Fibroblast of skin of left quadriceps (primary cell): Measurements from ENCODE around the gene DLL1.
"Not testable (repeated sequence)": the region's sequence is repeated elsewhere in the genome, so short reads cannot be mapped to it uniquely, and the experiment has no call there.

ENCODE experiments used
- DNase-seq, 2 experiments: peaks; one replicate each; pipeline ENCODE4 v3.0.0-alpha.2; 2013; ENCODE audit warnings: low read depth in 2 of 2

DLL1 gene, protein sequence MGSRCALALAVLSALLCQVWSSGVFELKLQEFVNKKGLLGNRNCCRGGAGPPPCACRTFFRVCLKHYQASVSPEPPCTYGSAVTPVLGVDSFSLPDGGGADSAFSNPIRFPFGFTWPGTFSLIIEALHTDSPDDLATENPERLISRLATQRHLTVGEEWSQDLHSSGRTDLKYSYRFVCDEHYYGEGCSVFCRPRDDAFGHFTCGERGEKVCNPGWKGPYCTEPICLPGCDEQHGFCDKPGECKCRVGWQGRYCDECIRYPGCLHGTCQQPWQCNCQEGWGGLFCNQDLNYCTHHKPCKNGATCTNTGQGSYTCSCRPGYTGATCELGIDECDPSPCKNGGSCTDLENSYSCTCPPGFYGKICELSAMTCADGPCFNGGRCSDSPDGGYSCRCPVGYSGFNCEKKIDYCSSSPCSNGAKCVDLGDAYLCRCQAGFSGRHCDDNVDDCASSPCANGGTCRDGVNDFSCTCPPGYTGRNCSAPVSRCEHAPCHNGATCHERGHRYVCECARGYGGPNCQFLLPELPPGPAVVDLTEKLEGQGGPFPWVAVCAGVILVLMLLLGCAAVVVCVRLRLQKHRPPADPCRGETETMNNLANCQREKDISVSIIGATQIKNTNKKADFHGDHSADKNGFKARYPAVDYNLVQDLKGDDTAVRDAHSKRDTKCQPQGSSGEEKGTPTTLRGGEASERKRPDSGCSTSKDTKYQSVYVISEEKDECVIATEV

GRCh38 chr6:170290296-170291128 is at the start of gene DLL1:
Gene DLL1, minus strand, starts transcription at chr6:170291078. Its CDS starts 939 bp downstream, at chr6:170290139.
- DNase-seq: no peak

- not testable (repeated sequence) for DNase-seq
These were observed 44.3 kb upstream of the DLL1 start for GRCh38 chr6:170335199-170335598.

DNA sequence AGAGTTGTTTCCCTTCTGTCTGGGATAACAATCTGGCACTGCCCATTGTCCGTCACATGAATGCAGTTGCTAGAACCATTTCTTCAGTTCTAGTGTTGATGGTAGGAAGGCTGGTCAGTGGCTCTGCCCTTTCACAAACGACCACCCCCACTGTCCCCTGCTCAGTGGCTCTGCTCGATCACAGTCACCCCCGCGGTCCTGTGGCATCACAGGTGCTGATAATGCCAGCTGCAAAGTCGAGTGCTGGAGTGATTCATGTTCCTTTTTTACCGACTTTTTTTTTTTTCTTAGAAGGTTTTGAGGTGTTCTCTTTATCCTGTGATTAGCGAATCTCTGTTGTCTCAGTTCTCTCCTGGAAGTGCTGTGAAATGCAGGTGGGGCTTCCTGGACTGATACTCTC is 38.4 kb upstream of the DLL1 start:
- DNase-seq: no peak

DNA sequence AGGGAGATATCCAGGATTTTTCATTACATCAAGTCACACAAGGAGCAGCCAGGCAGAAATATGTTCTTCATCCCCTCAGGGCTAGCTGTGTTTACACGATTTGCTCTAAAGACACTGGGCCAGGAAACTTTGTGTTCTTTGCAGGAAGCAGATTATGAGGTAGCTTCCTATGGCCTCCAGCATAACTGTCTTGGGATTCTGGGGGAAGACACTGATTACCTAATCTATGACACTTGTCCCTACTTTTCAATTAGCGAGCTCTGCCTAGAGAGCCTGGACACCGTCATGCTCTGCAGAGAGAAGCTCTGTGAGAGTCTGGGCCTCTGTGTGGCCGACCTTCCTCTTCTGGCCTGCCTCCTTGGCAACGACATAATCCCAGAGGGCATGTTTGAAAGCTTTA is 26.8 kb upstream of the DLL1 start:
- DNase-seq: no peak

GRCh38 chr6:170317076-170317475 is 26.2 kb upstream of the DLL1 start:
- no peak for DNase-seq

- DNase-seq: no peak
These were observed 25.2 kb upstream of the DLL1 start for GRCh38 chr6:170316071-170316470.

- no peak for DNase-seq
These were observed 24.1 kb upstream of the DLL1 start for GRCh38 chr6:170314983-170315382.

- DNase-seq: no peak
These were observed 22.9 kb upstream of the DLL1 start for GRCh38 chr6:170313716-170314295.

- DNase-seq: no peak
These were observed 22.0 kb upstream of the DLL1 start for GRCh38 chr6:170312876-170313275.

DNA sequence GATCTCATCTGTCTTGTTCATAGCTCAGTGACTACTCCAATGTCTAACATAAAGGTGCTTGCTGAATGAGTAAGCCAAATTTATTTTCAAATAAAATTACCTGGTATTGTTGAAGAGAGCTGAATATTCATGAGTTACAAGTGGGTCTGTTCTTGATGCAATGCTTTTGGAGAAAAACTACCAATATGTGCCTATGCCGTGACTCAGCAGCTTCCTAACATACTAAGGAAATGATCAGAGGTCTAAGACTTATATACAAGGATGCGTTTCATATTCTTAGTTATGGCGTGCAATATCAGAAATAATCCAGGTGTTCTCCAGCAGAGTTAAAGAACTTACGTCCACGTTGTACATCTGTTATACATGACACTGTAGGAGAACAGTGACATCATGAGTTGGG is 20.8 kb upstream of the DLL1 start:
- no peak for DNase-seq

GRCh38 chr6:170308761-170309160 is 17.9 kb upstream of the DLL1 start:
- no peak for DNase-seq

GRCh38 chr6:170307080-170307545 is 16.2 kb upstream of the DLL1 start:
- DNase-seq: no peak

DNA sequence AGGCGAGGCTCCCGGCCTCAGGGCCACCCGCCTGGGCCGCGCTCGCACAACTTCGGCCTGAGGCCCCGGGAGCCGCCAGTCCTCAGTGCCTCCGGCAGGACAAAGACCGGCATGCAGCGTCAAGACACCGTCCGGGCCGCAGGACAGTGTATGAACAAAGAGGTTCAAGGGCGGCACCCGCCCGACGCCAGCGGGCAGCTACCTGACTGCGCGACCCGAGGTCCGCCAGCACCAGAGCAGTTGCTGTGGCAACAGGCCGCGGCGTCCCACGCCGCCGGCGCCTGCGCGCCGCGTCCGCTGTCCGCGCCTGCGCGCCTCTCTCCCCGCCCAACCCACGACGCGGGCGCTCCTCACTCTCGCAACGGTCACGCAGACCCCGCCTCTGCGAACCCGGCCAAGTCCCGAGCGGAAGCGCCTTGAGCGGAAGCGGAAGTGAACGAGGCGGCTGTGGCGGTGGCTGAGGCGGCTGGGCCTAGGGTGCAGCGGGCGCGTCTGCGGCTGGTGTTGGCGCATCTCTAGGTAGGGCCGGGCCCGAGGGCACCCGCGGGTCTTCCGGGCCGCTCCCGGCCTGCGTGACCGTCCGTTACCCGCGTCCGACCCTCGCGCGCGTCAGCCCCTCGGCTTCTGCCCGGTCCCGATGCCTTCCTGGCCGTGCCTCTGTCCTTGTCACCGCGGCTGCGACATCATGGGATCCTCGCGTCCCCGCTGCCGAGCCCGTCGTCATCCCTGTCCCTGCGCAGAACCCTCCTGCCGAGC is 15.6 kb upstream of the DLL1 start, which contains the start of gene FAM120B:
Gene FAM120B (plus strand): TSS at position 435 of the 756 bp plus-strand sequence. CDS start 10,633 bp downstream, outside the sequence.
- peak; percentile 90 for DNase-seq

DNA sequence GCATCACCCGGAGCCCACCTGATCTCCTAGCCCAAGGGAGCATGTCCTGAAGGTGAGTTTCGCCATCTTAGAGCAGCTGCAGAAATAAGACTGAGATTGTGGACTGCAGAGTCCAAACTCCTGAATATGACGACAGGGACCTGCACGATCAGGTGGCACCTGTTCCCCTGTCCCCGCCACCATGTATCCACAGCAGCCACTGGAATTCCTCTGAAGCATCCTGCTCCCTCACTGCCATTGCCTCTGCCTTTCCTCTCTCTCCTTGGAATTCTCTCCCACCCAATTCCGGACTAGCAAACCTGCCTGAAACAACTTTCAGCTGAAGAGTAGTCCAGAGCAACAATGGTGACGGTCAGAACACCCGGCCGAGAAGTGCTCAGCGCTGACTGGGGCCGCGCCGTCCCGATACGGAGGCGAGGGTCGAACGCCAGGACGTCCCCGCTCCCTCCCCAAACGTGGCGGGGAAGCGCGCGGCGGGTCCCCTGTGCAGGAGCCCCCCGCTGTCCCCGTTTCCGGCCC is 15.0 kb upstream of the DLL1 start:
- DNase-seq: no peak

- DNase-seq: no peak
These were observed 10.3 kb upstream of the DLL1 start for GRCh38 chr6:170301184-170301583.

- no peak for DNase-seq
These were observed 7.8 kb upstream of the DLL1 start for GRCh38 chr6:170298688-170299087.

DNA sequence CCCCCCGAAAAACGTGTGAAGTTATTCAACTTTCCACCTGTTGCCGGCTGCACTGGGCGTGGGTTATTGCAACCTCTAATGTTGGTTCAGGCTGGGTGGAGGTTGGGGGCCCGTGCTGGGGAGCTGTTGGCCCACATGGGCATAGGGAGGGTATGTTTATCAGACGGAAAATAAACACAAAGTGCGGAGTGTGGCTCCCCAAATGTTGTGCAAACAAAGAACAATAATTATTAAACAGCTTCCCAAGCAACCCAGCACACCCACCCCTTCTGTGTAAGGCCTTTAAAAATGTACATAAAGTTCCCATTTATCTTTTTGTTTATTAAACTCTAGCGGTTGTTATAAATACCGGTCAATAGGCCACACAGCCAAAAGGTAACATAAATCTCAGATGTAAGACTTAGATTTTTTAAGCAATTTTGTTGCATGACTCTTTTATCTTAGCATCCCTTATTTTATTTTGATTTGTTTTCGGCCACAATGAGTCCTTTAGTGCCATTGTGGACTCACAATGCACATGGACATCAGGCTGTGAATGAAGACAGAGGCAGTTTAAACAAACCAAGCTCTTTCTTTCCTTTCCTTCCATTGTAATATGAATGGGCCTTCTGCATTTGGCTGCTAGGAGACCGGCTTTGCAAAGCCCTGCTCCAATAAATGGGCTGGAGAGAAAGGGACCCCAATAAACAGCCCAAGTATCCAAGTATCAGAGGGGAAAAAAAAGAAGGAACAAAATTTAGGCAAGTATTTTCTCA is 6.9 kb upstream of the DLL1 start:
- no peak for DNase-seq

DNA sequence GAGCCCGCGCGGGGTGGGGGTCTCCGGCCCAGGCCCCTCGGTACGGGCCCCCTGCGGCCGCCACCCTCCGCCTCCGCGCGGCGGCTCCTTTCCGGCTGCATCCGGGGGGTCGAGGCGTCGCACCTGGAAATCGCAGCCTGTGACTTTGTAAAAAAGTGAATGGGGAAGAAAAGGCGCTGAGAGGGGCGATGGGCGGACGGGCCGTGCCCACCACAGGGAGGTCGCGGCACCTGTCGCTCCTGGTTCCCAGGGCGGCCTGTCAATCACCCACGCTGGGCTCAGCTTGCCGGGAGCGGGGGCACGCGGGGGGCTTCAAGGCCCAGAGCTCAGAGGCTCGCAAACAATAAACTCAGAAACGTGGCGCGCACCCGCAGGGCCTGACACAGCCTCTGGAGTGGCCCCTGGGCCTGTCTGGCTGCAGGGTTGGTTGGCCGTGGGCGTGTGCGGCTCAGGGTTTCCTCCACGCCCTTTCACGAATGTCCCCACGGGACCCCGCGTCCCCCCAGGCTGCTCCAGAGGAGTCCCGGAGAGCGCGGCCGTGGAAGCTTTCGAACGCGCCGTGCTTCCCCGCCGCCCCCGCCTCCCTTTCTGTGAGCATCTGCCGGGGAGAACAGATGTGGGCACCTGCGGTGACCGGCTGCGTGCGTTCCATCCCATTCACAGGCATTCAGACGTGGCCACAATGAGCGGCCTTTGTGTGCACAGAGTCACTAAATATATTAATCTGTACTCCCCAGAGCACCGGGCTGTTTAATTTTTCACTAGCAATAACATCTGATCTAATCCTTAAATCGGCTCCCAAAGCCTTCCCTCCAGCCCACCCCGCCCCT is 6.1 kb upstream of the DLL1 start:
- no peak for DNase-seq

GRCh38 chr6:170296423-170296745 is 5.5 kb upstream of the DLL1 start:
- DNase-seq: no peak
